HG02840 (cell line): ENCODE data around the gene SCN2B.

Source experiments
- ATAC-seq: cut with Tn5 transposase; IDR thresholded peaks from one replicate; pipeline ENCODE4 v1.9.1; 2021; ENCODE audit warnings: mild to moderate bottlenecking, moderate library complexity, moderate number of reproducible peaks; ENCODE audit not compliant: unreplicated experiment, low FRiP score

SCN2B gene

GRCh38 chr11:118175993-118176777 lies at the start of gene SCN2B:
TSS of gene SCN2B (minus strand) at chr11:118176639. CDS start at chr11:118176431, 208 bp downstream.
- no peak for ATAC-seq

- ATAC-seq: no peak
Measured at GRCh38 chr11:118224511-118225188, 48.2 kb upstream of the SCN2B start, which contains the start of gene JAML. TSS of gene JAML (minus strand) at chr11:118225011. CDS start at chr11:118214866, 10,145 bp downstream.

- ATAC-seq: no peak
Measured at GRCh38 chr11:118223992-118224391, 47.6 kb upstream of the SCN2B start.

- ATAC-seq: no peak
Measured at GRCh38 chr11:118223570-118223969, 47.1 kb upstream of the SCN2B start.

GRCh38 chr11:118222437-118222836 lies 46.0 kb upstream of the SCN2B start:
- ATAC-seq: no peak

GRCh38 chr11:118221419-118221818 lies 45.0 kb upstream of the SCN2B start:
- ATAC-seq: no peak

- no peak for ATAC-seq
Measured at GRCh38 chr11:118219732-118220131, 43.3 kb upstream of the SCN2B start.

- ATAC-seq: no peak
Measured at GRCh38 chr11:118219244-118219643, 42.8 kb upstream of the SCN2B start.

GRCh38 chr11:118217575-118217974 lies 41.1 kb upstream of the SCN2B start:
- ATAC-seq: no peak

GRCh38 chr11:118216621-118217481 lies 40.4 kb upstream of the SCN2B start:
- ATAC-seq: peak; percentile 46

GRCh38 chr11:118215765-118216164 lies 39.3 kb upstream of the SCN2B start:
- ATAC-seq: no peak

GRCh38 chr11:118215262-118215661 lies 38.8 kb upstream of the SCN2B start:
- ATAC-seq: no peak

GRCh38 chr11:118214210-118214914 lies 37.9 kb upstream of the SCN2B start:
- no peak for ATAC-seq

- no peak for ATAC-seq
Measured at GRCh38 chr11:118213781-118214180, 37.3 kb upstream of the SCN2B start.

- no peak for ATAC-seq
Measured at GRCh38 chr11:118213201-118213600, 36.8 kb upstream of the SCN2B start.

GRCh38 chr11:118212781-118213191 lies 36.3 kb upstream of the SCN2B start:
- no peak for ATAC-seq

GRCh38 chr11:118212131-118212725 lies 35.8 kb upstream of the SCN2B start:
- ATAC-seq: no peak

- no peak for ATAC-seq
Measured at GRCh38 chr11:118211006-118211405, 34.6 kb upstream of the SCN2B start.

GRCh38 chr11:118210323-118210722 lies 33.9 kb upstream of the SCN2B start:
- no peak for ATAC-seq

- no peak for ATAC-seq
Measured at GRCh38 chr11:118209033-118209432, 32.6 kb upstream of the SCN2B start.
